Measurements from ENCODE around the gene TBL3.

The TBL3 gene

DNA sequence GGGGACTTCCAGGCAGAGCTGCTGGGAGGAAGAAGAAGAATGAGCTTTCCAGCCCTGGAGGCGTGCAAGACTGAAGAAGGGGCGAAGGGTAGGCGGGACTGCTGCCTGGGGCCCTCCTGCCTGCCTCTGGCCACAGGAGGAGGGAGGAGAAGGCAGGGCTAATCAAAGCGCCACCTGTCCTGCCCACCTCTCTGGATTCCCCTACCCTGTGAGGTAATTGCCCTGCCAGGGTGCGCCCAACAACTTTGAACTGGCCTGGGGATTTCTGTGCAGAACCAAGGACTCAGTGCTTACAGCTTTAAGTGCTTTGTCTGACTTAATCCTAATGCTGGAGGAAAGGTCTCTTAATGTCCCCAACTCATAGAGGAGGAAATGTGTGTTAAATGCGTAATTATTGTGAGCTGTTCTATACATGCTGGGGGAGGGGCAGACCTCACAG is 9.6 kb downstream of the TBL3 start, which contains the start of gene NOXO1:
TSS of gene NOXO1 (minus strand) at position 72 of the 439 bp plus-strand sequence. CDS start 290 bp downstream, outside the sequence.
- no peak for DNase-seq (ENCODE audit: low spot score)

DNA sequence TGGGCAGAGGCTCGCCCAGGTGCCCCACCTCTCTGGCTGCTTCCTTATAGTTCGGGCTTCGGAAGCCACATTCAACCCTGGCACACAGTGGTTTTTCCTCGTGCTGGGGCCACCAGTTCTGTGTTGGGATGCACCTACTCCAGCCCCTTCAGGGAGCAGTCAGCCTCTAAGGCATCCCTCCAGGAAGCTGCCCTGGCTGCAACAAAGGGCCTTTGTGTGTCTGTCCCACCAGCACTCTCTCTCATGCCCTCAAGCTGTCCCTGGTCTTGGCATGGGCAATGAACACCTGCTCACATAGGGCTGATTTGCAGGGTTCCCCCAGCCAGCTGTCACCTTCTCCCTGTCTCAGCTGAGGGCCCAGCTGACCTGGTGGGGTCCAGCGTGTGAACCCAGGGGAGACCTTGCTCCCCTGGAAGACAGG is 10.2 kb downstream of the TBL3 start:
- no peak for DNase-seq (ENCODE audit: low spot score)

DNA sequence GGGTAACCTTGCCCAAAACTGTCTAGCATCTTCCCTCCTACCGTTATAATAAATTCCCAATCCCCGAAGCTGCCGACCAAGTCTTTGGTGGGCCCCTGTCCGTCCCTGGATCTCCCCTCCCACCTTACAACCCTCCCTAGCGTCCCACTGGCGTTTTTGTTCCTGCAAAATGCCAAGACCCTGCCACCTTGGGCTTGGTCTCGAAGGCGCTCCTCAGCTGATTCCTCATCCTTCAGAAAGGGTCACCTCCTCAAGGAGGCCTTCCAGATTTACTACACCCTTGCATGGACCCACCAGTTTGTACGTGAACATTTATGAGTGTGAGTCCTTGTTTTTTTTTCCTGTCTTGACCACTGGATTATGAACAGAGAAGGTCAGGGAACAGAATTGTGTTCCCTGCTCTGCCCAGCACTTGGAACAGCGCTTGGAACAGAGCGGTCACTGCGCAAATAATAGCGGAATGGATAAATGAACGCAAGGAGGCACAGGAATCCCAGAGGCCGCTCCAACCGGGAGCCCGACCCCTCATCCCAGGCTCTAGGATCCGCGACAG is 11.2 kb downstream of the TBL3 start:
- no peak for DNase-seq (ENCODE audit: low spot score)

- peak; percentile 92 for DNase-seq (ENCODE audit: low spot score)
Measured at GRCh38 chr16:1983544-1984346, 11.9 kb downstream of the TBL3 start, which contains the start of gene GFER. Gene GFER, plus strand, starts transcription at chr16:1984193. Its CDS starts 26 bp downstream, at chr16:1984219.

- DNase-seq (ENCODE audit: low spot score) = no peak
Measured at GRCh38 chr16:1984347-1985225, 12.7 kb downstream of the TBL3 start.

DNA sequence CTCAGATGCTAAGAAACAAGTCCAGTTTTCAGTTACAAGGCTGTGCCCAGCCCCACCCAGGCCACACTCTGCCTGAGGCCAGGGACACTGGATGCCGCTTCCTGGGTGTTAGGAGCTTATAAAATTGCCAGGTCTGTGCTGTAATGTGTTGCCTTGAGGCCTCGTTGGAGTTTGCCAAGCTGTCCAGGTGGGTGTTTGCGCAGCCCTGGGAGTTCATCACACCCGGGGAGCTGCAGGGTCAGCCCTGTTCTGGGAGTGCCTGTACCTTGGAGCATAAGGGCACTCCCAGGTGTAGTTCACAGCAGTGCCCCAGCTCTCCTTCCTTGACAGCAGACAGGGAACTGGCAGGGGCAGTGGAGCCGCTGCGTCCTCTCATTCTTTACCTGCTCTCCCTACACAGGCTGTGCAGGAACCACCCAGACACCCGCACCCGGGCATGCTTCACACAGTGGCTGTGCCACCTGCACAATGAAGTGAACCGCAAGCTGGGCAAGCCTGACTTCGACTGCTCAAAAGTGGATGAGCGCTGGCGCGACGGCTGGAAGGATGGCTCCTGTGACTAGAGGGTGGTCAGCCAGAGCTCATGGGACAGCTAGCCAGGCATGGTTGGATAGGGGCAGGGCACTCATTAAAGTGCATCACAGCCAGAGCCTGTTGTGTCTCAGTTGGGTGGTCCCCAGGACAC is 13.8 kb downstream of the TBL3 start:
- DNase-seq (ENCODE audit: low spot score) = no peak

DNA sequence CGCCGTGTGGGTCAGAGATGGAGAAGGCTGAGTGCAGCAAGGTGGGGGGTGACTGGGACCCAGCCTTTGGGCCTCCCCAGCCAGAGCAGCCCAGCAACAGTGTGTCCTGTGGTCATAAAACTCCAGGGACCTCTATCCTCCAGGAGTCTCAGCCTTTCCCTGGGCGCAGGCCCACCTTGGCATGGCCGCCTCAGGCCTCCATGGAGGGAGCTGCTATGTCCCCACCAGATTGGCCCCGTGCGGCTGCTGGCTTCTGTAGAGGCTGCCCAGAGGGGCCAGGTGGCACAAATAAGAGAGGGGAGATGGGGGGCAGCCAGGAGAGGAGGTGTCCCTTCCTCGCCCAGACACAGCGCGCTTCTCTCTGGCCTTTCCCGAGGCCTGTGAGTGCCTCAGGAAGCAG is 15.3 kb downstream of the TBL3 start:
- no peak for DNase-seq (ENCODE audit: low spot score)

DNA sequence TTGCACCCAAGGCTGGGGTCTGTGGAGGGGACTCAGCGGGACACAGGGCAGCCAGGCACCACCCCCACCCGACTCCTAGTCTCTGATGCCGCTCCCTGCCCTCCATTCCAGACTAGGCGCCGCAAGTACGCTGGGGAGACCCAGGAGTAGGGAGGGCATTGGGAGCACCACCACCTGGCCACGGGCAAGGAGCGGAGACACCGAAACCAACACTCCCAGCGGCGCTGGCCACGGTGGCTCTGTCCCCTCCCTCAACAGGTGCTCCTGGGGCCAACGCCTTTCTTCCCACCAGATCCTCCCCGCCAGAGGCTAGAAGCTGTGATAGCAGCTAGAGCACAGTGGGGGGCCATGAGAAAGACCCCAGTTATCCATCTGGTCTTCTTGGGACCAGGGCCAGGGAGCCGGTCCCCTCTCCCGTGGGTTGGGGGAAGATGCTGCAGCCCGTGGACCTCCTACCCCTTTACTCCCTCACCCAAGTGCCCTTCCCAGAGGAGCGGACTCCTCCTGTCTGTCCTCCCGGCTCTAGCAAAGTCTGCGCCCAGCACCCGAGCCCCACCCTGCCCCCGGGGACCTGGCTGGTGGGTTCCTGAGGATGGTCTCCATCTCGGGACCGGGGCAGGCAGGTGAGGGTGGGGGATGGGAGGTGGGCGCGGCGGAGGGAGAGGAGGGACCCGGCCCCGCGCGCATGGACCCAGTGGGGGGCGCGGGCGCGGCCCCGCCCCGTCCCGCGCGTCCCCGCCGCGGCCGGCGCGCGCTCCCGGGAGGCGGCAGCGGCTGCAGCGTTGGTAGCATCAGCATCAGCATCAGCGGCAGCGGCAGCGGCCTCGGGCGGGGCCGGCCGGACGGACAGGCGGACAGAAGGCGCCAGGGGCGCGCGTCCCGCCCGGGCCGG is 17.6 kb downstream of the TBL3 start, which contains the start of gene SYNGR3:
TSS of gene SYNGR3 (plus strand) at position 762 of the 892 bp plus-strand sequence. CDS start 133 bp downstream, outside the sequence.
- DNase-seq (ENCODE audit: low spot score) = no peak

DNA sequence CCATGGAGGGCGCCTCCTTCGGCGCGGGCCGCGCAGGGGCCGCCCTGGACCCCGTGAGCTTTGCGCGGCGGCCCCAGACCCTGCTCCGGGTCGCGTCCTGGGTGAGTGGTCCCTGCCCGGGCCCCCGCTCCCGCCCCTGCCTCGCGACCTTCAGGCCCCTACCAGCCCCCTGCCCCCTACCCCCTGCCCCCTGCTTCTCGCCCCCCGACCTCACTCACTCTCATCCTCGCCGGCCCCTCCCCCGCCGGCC is 18.2 kb downstream of the TBL3 start:
- DNase-seq (ENCODE audit: low spot score) = no peak

DNA sequence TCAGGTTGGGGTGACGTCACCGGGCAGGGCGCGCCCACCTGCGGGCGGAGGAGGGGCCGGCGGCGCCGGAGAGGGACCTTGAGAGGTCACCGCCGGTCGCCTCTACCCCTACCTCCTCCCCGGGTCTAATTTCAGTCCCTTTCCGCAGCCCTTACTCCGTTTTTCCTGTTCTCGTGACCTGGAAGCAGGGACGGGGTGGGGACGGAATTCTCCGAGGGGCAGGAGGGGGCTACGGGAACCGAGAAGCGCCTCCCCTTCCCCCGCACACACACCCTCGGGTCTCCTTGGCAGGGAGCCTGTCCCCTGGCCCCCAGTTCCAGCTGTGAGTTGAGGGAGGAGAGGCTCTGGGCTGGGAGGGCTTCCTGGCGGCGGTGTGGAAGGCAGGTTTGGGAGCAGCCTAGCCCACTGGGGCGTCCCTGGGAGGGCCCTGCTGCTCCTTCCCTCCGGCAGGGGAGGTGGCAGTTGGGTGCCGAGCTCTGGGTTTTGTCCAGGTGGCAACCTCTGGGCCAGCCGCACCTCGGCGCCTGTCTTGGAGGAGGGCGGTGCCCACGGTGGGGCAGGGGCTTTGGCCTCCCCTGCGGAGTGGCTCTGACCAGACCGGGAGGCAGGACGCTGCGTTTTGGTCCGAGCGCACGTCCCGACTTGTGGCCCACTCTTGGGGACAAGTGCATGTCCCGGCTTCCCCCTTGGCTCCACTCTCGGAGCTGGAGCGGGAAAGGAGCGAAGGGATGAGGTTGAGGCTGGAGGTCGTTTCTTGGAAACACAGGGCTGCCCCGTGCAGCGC is 18.7 kb downstream of the TBL3 start:
- DNase-seq (ENCODE audit: low spot score) = no peak

DNA sequence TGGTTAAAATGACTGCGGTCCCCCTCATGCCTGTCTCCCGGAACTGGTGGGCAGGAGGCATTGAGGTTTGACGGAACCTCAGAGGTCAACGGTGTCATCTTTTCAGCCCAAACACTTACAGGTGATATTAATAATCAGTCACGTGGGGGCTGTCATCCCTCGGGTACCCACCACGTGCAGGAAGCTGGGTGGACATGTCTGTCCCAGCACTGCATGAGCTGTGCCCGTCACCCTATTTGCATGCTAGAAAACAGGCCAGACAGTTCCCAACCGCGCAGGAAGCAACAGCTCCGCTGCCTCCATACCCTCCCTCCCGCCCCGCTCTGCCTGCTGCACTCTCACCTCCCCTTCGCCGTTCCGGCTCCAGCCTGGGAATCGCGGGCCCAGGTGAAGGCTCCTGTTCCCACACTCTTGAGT is 19.3 kb downstream of the TBL3 start:
- DNase-seq (ENCODE audit: low spot score) = no peak

- DNase-seq (ENCODE audit: low spot score) = no peak
Measured at GRCh38 chr16:1991588-1991947, 19.7 kb downstream of the TBL3 start.

- no peak for DNase-seq (ENCODE audit: low spot score)
Measured at GRCh38 chr16:1991948-1992703, 20.3 kb downstream of the TBL3 start.

DNA sequence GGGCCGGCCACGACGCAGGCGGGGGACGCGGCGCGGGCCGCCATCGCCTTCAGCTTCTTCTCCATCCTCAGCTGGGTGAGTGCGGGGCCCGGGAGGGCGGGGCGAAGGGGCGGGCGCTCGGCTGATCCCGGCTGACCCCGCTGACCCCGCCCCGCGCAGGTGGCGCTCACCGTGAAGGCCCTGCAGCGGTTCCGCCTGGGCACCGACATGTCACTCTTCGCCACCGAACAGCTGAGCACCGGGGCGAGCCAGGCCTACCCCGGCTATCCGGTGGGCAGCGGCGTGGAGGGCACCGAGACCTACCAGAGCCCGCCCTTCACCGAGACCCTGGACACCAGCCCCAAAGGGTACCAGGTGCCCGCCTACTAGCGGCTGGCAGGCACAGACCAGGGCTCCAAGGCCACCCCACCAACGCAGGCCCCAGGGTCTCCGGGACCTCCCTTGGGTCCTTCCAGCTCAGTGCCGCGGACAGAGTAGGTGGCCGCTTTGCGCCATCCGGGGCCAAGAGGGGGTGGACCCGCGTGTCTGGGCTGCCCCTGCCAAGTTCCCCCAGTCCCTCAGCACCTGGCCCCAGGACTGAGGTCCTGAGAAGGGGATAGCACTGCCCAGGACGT is 21.0 kb downstream of the TBL3 start:
- DNase-seq (ENCODE audit: low spot score) = no peak

DNA sequence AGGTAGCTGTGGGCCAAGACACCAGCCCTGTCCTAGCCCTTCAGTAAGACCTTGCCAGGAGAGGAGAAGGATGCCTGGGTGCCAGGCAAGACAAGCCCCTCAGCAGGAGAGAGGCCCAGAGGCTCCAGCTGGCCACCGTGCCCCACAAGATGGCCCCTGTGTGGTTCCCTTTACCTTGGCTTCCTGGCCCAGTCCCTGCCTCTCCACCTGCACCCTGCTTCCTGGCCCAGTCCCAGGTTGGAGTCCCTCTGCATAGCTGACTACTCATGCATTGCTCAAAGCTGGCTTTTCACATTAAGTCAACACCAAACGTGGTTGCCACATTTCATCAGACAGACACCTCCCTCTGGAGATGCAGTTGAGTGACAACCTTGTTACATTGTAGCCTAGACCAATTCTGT is 21.9 kb downstream of the TBL3 start:
- DNase-seq (ENCODE audit: low spot score) = no peak

- DNase-seq (ENCODE audit: low spot score) = no peak
Measured at GRCh38 chr16:1997494-1998359, 25.9 kb downstream of the TBL3 start.

GRCh38 chr16:1998360-1998835 is 26.5 kb downstream of the TBL3 start:
- no peak for DNase-seq (ENCODE audit: low spot score)

Measured in SK-N-DZ (cell line).